ENCODE measurements around the gene CAMTA1.

The CAMTA1 gene

DNA sequence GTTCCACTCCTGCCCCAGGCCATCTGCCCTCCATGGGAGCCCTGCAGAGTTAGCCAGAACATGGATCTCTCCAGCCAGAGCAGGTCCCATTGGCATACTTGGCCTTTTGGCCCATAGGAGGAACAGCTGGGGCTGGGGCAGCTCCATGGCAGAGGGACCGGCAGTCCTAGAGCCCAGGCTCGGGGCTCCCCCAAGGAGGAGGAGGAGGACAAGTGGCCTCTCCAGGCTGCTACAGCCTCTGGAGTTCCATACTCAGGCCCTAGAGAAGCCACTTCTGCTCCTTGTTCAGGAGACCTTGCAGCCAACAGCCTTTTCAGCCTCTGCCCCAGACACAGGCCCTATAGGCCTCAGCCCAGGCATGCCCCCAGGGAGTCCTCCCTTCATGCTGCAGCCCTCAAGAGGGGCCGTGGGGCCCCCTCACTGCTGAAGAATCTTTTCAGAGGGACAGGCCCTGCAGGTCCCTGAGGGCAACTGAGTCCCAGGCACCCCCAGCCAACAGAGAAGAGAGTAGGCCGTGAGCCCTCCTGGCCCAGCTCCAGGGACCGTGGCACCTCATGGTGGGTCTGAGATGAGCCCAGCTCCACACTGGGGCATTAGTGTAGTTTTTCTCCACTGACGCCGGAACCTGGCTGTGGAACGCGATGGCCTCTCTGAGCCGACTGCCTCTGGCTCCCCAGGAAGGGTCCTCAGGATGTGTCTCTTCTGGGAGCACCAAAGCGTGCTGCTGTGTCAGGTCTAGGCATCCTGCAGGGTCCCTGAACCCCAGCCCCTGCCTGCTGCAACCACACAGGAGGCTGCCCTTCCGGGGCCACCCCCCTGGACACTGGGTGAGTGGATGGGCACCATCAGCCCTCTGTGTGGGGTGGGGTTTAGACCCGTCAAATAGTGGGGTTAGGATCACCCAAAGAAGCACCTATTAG is 688.2 kb downstream of the CAMTA1 start:
- DNase-seq, result no peak

DNA sequence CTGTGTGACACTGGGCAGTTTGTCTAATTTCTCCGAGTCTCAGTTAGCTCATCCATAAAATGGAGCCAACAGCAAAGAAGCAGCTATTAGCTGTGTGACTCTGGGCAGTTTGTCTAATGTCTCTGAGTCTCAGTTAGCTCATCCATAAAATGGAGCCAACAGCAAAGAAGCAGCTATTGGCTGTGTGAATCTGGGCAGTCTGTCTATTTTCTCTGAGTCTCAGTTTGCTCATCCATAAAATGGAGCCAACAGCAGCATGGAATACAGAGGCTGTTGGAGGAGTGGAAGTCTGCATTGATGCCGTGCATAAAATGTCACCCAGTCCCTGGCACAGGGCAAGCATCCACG is 688.9 kb downstream of the CAMTA1 start:
- no peak for DNase-seq

DNA sequence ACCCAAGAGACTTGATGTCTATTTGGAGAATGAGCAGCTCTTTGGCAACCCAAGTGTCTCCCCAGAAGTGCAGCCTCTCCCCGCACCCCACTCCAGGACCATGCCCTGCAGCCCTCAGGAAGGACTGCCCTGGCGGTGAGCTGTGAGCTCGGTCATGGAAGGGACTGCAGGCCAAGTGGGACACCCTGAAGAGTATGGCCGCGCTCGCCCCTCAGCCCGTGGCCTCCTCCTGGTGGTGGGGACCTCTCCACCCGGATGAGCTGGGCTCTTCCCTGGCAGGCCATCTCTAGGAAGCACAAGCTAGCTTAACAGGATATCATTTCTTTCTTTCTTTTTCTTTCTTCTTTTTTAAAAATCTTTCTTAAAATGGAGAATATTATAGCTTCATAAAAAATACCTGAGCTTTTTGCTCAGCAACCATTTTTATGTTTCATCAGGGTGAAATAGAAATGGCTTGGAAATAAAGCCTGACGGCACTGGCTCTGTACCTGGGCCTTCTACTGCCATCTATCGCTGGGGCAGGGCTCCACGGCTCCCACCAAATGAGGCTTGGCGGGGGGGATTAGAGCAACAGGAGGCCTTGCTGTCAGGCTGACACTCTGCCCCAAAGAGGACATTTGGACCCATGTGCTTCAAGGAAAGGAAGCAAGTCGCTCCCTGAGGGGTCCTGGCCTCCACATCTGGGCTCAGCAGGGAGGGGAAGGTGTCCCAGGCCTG is 689.7 kb downstream of the CAMTA1 start:
- DNase-seq, result no peak

- no peak for DNase-seq
Measured at GRCh38 chr1:7475691-7476090, 690.4 kb downstream of the CAMTA1 start.

DNA sequence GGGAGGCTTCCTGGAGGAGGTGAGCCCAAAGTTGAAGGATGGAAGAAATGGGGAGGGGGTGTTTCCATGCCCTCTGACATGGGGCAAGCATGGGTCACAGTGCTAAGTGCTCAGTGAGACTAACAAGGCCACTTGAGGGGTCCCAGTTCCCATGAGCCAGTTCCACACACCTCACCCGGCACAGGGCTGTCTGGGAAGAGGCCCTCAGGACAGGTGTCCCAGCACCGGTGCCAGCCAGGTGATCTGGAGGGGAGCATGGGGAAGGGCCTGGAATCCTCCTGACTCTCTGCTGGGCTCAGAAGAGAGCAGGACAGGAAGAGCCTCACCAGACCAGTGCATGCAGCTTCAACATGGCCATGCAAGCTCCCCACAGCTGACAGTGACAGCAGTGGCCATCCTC is 691.1 kb downstream of the CAMTA1 start:
- DNase-seq, result no peak

- DNase-seq, result no peak
Measured at GRCh38 chr1:7476861-7477547, 691.8 kb downstream of the CAMTA1 start.

DNA sequence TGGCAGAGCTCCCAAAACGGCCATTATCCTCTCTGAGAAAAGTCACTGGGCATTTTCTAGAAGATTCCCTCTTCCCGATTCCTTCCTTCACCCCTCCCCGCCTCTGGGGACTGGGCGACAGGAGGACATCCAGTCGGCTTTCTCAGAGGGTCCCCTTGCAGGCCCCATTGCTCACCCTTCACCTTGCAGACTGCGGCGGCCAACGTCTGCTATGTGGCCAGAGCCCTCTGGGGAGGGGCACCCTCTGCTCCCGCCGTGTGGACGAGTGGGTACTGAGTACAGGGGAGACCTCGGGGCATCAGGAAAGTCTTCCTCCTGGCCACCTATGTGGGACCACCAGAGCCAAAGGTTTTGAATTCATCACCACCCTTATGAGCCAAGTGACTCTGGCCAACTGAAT is 692.3 kb downstream of the CAMTA1 start:
- no peak for DNase-seq

- DNase-seq, result no peak
Measured at GRCh38 chr1:7478142-7478790, 693.0 kb downstream of the CAMTA1 start.

DNA sequence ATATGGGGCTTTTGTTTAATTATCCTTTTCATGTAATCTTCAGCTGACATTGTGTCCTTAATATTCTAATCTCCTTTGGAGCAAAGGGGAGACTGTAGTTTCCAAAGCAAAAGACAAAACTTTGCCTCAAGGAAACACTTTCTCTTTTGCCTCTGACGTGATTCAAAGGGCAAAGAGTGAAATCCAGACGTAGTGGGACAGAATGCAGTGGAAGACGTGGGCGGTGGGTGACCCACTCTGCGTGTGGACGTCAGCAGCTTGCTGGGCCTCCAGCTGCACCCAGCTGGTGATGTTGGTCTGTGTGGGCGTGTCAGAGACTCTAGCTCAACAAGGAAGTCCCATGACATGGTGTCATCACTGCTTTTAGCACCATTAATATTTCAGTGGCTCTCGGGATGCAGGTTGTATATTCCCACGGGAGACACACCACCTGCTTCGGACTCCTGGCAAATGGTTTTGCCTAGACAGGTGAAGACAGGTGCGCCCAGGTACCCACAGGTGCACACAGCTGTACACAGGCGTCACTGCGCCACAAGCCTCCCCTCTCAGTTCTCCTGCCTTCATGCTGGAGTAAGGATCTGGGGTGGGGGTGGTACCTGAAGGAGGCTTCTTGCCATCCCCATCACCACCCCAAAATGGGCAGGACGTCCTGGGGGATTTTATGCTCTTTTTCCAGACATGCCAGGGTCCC is 693.7 kb downstream of the CAMTA1 start:
- no peak for DNase-seq

DNA sequence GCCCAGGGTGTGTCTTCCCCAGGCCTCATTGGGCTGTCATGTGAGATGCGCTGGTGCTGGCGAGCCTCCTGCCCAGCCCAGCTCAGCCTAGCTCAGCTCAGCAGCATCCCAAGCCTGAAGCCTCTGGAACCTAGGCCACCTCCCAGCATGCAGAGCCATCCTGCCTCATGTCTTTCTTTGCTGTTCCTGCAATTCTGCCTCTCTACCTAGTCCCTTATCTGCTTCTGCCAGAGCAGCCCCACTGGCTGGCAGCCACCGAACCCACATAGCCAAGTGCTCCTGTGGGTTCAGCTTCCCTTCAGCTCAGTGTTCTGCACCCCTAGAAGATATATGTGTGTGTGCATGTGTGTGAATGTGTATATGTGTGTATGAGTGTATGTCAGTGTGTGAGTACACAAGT is 694.3 kb downstream of the CAMTA1 start:
- no peak for DNase-seq

- no peak for DNase-seq
Measured at GRCh38 chr1:7481194-7481593, 695.9 kb downstream of the CAMTA1 start.

GRCh38 chr1:7482077-7482476 is 696.8 kb downstream of the CAMTA1 start:
- DNase-seq, result no peak

DNA sequence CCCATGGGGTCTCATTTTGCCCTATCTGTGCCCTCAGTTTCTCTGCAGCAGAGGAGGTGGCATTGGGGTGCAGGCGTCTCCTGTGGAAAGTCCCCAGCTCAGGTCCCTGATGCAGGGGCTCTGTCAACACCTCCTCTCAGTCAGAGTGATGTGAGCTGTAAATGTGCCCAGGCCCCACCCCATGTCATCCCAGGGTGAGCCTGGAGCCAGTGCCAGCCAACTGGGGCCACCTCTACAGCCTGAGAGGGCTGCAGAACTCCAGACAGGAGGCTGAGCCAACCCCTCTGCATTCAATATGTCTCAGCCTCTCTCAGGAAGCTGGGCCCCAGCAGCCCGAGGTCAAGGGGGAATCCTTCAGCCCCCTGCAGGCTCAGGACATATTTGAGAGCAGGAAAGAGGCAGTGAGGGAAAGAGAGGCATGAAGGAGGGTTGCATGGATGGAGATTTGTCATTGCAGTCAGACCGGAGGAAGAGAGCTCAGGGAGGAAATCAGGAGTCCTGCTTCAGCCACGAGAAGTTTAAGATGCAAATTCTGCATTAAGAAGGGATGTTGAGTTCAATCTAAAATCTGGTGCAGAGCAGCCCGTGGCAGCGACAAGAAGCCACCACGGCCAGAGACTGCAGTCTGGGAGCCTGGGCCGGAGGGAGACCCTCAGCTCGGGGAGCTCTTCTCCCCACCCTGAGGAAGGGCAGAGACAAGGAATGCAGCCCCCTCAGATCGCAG is 697.7 kb downstream of the CAMTA1 start:
- no peak for DNase-seq

GRCh38 chr1:7483634-7484383 is 698.6 kb downstream of the CAMTA1 start:
- no peak for DNase-seq

DNA sequence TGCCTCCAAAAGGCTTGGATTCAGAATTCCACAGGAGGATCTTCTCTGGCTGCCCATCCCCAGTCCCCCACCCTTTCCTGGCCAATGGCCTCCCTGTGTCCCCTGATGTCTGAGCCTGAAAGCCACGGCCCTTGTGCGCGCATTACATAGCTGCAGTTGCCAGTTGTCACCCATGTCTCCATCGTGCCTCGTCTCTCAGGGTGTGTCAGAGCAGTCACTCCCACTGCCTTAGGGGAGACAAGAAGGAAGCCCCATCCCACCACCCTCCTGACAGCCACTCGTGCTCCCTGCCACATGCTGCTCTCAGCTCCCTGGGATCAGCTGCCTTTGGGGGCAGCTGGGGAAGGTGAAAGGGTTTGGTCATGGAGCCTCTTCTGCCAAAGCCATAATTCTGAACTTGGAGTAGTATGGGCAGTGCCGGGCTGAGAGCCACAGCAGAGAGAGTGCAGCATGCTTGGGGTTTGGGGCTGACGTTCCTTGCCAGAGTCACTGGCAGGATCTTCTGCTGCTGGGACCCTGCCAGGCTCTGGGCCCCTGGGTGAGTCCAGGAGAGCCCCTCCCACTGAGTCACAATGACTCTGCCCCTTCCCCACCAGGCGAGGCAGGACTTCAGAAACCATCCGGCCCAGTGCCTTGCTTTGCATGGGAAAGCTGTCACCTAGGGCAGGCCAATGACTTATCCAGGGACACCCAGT is 700.0 kb downstream of the CAMTA1 start:
- DNase-seq, result no peak

GRCh38 chr1:7485826-7486225 is 700.6 kb downstream of the CAMTA1 start:
- no peak for DNase-seq

GRCh38 chr1:7487766-7488474 is 702.7 kb downstream of the CAMTA1 start:
- no peak for DNase-seq

DNA sequence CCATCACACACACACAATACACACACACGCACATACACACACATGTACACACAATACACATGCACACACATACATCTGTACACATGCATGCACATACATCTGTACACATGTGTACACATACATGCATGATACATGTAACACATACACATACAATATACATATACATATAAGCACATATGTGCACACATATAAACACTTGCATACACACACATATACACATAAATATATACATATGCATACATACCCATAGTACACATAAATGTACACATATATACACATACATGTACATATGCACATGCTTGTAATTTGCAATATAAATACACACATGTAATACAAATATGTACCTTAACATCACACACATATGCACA is 703.2 kb downstream of the CAMTA1 start:
- DNase-seq, result no peak

DNA sequence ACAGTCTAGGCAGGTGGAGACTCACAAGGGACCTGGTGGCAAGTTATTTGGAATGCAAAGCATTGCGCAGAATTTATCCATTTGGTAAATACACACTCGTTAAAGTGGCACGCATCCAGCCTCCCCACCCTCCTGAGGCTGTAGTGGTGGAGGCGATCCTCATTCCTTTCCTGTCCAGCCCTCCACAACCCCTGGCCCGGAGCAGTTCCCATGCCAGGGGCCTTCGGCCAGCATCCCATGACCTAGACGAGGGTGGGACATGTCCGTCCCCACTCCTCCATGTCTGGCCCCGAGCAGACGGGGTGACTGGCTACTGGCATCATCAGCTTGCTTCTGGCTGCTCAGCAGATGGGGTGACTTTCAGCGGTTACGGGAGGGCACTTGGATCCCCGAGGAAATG is 704.3 kb downstream of the CAMTA1 start:
- DNase-seq, result no peak

- DNase-seq, result no peak
Measured at GRCh38 chr1:7490576-7490975, 705.3 kb downstream of the CAMTA1 start.
